Bone marrow (tissue), 2 donors: ENCODE data around the gene KRT9.

ENCODE experiments used
- DNase-seq, 2 donors: peaks; one replicate each; lab custom pipeline; 2025; lab: John Stamatoyannopoulos, UW

KRT9 gene

GRCh38 chr17:41527063-41528023, 44.5 kb downstream of the KRT9 start:
- DNase-seq, result no peak

- no peak for DNase-seq
Observed at GRCh38 chr17:41524261-41524660, 47.6 kb downstream of the KRT9 start.

- DNase-seq, result no peak
Observed at GRCh38 chr17:41523787-41524186, 48.1 kb downstream of the KRT9 start.

GRCh38 chr17:41523225-41523593, 48.6 kb downstream of the KRT9 start:
- DNase-seq, result no peak

GRCh38 chr17:41522301-41523224, 49.3 kb downstream of the KRT9 start:
- no peak for DNase-seq

GRCh38 chr17:41521574-41522261, 50.1 kb downstream of the KRT9 start:
- no peak for DNase-seq

GRCh38 chr17:41520821-41521521, 50.9 kb downstream of the KRT9 start:
- DNase-seq, result no peak

GRCh38 chr17:41519501-41520224, 52.2 kb downstream of the KRT9 start:
- DNase-seq, result no peak

GRCh38 chr17:41518789-41519449, 52.9 kb downstream of the KRT9 start, which contains the start of gene KRT15:
KRT15 (minus strand) TSS chr17:41518890; CDS start chr17:41518827, 63 bp downstream.
- no peak for DNase-seq

GRCh38 chr17:41518031-41518430, 53.8 kb downstream of the KRT9 start:
- DNase-seq, result no peak

- DNase-seq, result no peak
Observed at GRCh38 chr17:41516830-41517283, 55.0 kb downstream of the KRT9 start.

- DNase-seq, result no peak
Observed at GRCh38 chr17:41516147-41516829, 55.6 kb downstream of the KRT9 start.
